Ramos (cell line): ENCODE results near the gene KDELR3.
"Not testable (repeated sequence)": the region's sequence is repeated elsewhere in the genome, so short reads cannot be mapped to it uniquely, and the experiment has no call there.

Experiments used
- in situ Hi-C: fragments of 300-500 bp; cut with MboI; formaldehyde crosslinking; loops from one replicate; pipeline ENCODE4 v1.14.3; 2022; ENCODE audit warnings: low sequenced_read_pairs; ENCODE audit not compliant: unreplicated experiment

The KDELR3 gene

DNA sequence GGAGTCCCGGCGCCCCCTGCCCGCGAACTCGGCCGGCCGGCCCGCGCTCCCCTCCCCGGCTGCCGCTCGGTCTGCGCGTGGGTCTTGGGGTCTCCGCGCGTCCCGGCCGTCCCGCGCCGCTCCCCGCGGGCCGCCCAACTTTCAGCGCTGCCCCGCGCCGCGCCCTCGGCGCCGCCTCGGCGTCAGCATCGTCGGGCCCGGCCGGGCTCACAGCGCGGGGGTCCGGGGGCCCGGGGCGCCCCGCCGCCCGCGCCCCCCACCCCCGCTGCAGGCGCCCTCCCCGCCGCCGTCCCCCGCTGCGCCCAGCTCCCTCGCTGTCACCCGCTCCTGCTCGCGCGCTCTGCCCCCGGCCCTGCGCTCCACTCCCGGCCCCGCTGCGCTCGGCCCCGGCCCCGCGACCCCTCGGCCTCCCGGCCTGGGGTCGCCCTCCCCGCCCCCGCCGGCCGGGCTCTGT lies 12.8 kb upstream of the KDELR3 start, which contains the start of gene KCNJ4:
Gene KCNJ4 (minus strand): TSS at position 124 of the 454 bp plus-strand sequence. CDS start 27,067 bp downstream, outside the sequence.
- in situ Hi-C loops: no loop called here

- in situ Hi-C loops: no loop called here
Observed at GRCh38 chr22:38455530-38456271, 12.2 kb upstream of the KDELR3 start.

DNA sequence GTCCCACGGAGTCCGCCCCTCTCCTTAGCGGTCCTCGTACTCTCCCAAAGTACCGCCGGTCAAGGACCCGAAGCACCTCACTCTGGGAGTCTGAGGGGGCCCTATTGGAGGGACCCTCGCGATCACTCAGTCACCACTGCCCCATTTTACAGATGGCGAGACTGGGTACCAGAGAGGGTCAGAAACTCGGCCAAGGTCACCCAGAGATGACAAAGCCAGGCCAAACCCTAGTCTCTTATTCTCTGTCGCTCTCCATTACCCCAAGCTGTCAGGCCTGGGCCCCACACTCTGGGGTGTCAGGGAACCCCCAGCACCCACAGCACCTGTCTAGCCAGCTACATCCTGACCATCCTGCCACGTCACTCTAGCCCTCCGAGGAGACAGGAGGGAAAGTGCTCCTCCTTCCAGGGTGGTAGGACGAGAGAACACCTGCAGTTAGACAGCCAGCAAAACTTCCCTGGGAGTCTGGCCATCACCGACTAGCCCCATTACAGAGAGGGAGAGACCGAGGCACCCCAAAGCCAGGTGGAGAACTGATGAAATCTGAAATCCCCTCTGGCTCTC lies 11.5 kb upstream of the KDELR3 start:
- in situ Hi-C loops: no loop called here

DNA sequence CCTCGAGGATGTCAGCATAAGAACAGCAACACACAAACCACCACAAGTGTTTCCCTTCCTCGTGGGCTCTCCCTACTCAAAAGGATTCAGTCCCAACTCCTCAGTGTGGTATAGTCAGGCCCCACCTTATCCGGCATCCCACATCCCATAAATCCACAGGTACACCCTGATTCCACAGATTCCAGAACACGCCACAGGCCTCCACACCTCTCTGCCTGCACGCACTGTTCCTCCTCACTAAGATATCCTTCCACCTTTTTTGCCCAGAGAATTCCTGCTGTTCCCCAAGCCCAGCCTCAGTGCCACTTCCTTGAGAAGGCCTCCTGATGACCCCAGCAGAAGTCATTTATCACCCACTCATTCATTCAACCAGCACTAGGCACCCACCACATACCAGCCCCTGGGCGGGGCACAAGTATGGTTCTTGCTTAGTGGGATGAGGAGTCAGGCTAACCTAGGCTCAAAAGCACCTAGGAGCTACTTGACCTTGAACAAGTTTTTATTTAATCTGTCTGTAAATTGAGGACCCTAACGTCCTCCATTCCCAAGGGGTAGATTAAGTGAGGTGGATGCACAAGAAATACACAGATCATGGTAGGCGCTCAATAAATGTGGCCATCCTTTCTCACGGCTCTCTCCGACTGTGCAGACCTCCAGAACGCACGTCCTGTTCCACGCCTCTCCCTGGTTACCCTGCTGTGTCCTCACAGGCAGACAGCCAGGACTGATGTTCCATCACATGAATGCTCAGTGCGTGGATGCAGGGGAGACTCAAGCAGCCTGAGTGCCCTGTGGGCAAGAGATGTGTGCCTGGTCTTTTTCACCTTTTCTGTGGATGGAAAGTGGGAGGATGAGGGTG lies 10.8 kb upstream of the KDELR3 start:
- in situ Hi-C loops: no loop called here

GRCh38 chr22:38460426-38460840 lies 7.5 kb upstream of the KDELR3 start:
- in situ Hi-C loops: no loop called here

DNA sequence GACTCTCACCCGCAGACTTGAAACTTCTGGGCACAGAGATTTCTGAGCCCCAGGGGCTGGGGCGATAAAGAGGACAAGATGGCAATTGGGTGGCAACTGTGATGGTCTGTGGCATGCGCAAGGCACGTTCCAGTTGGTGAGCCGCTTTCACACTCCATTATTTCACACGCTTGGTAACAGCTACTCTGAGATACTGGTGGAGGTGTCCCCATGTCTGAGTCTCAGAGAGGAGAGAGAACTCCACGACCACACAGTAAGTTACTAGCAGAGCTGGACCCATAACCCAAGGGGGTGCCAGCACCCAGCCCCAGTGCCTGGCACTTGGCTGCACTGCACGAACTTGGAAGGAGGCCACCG lies 6.9 kb upstream of the KDELR3 start:
- in situ Hi-C loops: no loop called here

DNA sequence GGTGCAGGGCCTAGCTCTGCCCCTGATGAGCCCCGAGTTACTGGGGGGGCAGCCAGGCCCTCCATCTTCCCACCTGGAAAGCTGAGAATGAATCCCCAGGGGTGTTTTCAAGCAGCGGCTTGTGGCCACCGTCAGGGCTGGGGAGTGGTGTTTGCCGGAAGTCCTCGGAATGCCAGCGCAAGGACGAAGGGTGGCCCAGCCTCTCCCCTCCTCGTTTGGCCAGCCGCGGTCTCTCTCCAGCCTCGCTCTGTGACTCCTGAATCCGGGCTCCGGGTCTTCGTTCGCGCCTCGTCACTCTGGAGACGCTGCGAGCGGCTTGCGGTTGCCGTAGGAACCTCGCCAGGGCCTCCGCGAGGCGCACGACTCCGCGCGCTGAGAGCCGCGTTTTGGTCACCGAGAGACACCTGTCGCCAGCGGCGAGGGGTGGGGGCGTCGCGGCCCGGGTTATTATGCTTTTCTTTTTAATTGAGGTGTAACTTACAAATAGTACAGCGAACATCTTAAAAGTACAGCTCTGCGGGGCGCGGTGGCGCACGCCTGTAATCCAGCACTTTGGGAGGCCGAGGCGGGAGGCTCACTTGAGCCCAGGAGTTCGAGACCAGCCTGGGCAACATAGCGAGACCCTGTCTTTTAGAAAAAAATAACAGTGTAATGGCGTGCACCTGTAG lies 6.3 kb upstream of the KDELR3 start:
- in situ Hi-C loops: no loop called here

DNA sequence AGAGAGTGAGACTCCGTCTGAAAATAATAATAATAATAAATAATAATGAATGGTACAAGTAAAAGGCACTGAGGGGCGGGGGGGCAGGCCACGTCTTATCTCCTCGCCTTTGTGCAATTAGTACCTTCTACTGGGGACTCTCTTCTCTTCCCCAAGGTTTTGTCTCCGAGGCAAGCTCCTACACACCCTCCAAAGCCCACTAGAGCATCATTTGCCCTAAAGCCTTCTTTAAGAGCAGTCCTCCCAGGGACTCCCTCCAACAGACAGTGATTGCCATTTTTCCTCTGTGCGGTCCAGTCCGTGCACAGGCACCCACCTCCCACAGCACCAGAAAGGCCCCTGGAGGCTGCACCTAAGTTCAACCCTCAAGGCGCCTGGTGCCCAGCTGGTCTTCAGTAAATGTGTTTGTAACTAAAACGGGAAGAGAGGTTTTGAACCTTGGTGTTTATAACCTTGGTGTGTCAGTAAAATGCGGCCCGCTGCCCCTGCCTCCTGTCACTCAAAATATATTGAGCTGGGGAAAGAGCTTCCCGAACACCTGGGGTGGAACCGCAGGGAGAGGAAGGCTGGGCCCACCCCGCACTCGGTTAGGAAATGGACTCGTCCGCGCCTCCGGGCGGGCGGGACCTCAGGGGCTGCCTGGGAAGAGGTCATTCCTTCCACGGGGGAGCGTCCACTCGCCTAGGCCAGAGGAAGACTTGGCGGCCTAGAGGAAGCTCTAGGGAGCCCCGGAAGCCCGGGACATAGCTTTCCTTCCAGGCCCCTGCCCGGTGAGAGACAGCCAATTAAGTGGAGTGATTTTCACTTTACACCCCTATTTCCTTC lies 4.7 kb upstream of the KDELR3 start:
- in situ Hi-C loops: no loop called here

DNA sequence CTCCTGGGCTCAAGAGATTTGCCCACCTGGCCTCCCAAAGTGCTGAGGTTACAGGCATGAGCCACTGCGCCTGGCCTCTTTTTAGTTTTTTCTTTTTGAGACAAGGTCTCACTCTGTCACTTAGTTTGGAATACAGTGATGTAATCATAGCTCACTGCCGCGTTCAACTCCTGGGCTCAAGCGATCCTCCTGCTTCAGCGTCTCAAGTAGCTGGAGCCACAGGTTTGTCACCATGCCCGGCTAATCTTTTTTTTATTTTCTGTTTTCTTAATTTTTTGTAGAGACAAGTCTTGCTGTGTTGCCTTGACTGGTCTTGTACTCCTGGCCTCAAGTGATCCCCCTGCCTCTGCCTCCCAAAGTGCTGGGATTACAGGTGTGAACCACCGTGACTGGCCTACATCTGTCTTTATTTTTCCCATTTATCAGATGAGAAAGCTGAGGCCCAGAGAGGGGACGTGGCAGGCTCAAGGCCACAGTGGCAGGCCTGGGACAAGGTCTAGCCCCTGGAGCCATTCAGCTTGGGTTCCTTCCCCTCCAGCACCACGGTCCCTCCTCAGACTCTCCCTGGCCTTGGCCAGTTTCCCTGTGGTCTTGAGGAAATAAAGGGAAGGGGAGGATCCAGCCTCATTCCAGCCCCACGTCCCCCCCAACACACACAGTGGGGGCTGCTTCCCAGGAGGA lies 2.8 kb upstream of the KDELR3 start:
- in situ Hi-C loops: no loop called here

DNA sequence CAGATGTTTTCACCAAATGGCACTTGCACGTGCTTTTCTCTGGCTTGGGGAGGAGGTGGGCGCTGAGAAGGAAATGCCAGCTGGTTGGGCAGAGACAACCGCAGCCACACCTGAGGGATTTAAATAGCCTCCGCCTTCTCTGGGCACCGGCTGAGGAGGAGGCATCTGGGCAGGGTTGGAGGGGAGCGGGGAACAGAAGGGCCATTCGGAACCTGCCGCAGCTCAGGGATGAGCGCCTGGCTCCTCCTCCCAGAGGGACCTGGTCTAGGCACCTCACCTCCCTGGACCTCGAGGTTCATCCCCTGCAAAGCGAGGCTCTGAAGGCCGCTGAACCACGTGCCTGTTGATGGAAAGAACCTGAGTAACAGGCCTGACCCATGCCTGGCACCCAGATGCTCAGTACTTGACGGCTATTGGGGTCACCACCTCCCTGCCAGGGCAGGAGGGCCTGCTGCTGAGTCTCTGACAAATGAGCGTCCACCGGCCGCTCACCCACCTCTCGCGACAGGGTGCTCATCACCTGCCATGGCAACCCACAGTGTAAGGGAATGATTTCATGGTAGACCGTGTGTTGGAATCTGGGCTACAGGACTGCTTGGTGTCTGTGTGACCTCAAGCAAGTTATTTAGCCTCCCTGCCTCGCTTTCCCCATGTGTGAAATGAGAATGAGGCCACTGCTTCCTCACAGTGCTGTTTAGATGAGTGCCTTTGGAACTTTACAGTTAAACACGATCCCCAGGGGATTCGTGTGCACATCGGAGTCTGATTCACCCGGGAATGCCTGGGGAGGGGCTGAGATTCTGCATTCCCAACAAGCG lies 2.0 kb upstream of the KDELR3 start:
- in situ Hi-C loops: no loop called here

DNA sequence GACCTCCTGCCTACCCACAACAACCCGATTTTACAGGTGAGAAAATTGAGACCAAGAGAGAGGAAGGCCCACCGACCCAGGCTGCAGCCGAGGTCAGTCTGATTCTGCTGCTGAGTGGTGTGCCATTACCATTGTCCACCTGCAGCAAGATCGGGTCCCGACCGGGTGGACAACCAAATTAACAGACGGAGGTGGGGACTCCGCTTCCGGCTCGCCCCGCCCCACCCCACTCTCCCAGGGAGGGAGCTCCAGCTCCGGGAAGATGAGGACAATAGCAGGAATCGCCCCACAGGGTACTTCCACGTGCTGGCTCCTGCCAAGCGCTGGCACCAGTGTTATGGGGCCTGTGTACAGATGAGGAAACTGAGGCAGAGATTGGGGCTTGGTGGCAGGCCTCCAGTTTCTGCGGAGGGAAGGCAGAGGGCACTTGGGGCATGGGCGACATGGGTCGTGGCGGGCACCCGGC lies 425 bp upstream of the KDELR3 start:
- in situ Hi-C loops: no loop called here

DNA sequence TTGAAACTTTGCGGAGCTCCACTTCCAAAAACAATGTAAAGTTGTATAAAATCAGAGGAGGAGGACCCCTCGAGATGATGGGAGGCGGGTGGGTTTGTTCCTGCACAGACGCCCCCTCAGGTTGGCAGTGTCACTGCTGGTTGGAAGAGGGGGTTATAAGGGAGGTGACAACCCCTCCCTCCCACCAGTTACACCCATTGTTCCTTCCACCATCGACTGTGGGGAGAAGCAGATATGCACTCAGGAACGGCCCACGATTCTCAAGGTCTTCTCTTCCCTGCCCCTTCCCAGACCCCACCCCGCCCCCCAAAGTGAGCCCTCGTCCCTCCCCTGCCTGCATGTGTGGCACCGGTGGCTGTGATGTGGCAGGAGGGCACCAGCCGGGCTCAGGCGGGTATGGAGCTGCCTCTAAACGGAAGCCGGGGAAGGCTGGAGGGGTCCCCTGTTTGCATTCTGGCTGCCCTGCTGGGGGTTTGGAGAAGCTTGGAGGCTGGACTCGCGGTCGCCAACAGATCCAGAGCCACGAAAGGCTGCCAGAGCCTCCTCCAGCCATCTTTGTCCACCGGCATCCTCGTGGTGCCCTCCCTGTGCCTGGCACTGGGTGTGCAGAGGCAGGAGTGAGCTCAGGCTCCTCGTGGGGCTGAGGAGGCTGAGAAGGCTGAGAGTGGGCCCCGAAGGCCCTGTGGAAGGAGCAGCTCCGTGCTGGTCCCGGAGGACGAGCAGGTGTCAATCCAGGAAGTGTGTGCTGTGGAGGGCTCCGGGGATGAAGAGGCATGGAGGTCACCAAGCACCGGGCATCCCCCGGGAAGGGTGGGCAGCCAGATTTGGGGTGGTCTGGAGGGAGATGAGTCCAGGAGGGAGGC lies 778 bp downstream of the KDELR3 start:
- in situ Hi-C loops: no loop called here

GRCh38 chr22:38469306-38469781 lies 1.4 kb downstream of the KDELR3 start:
- in situ Hi-C loops: no loop called here

GRCh38 chr22:38470179-38470578 lies 2.3 kb downstream of the KDELR3 start:
- in situ Hi-C loops: not testable (repeated sequence)

- in situ Hi-C loops: no loop called here
Observed at GRCh38 chr22:38471237-38471636, 3.3 kb downstream of the KDELR3 start.

- in situ Hi-C loops: no loop called here
Observed at GRCh38 chr22:38474003-38474607, 6.2 kb downstream of the KDELR3 start.

DNA sequence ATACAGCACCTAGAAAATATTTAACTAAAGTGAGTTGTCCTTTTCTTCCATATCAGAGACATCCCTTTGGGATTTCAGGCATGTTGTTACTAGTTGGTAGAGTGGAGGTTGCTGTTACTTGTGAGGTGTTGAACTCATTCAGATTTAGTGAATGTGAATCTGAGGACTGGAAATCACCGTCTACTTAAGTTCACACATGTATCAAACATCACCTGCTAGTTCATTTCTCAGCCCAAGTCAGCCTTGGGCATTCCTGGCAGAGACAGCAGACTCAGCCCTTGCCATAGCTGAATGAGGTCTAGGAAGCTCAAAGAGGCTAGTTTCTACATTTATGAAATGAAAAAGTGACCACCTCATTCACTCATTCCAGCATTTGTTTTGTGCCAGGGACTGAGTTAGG lies 9.7 kb downstream of the KDELR3 start:
- in situ Hi-C loops: no loop called here
